GM19468 (cell line): ENCODE results near the gene MAP4K1.
"Not testable (repeated sequence)": the region's sequence is repeated elsewhere in the genome, so short reads cannot be mapped to it uniquely, and the experiment has no call there.

Source experiments
- ATAC-seq: cut with Tn5 transposase; IDR thresholded peaks from one replicate; pipeline ENCODE4 v1.9.1; 2021; ENCODE audit warnings: mild to moderate bottlenecking, moderate library complexity, moderate number of reproducible peaks; ENCODE audit not compliant: unreplicated experiment; ENCODE audit errors: extremely low read depth

Gene MAP4K1

DNA sequence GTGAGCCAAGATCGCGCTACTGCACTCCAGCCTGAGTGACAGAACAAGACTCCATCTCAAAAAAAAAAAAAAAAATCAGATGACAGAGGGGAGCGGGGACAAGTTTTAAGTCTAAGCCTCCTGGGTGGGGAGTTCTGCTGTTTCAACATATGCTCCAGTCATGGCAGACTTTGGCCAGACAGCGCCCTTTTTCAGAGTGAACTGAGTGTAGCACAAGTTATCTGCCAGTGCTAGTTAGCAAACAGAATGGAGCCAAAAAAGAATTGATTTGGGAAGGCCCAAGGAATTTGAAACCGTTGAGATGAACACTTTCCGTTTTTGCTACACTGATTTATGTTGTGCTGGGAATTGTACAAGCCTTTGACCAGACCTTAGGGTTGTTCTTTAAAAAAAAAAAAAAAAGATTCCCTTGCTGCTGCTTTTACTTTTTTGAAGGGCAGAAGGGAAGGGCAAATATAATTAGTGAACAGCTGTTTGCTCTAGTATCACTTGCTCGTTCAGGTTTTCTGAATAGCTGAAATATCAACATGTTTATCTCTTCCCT, 35.3 kb upstream of the MAP4K1 start:
- ATAC-seq = no peak

DNA sequence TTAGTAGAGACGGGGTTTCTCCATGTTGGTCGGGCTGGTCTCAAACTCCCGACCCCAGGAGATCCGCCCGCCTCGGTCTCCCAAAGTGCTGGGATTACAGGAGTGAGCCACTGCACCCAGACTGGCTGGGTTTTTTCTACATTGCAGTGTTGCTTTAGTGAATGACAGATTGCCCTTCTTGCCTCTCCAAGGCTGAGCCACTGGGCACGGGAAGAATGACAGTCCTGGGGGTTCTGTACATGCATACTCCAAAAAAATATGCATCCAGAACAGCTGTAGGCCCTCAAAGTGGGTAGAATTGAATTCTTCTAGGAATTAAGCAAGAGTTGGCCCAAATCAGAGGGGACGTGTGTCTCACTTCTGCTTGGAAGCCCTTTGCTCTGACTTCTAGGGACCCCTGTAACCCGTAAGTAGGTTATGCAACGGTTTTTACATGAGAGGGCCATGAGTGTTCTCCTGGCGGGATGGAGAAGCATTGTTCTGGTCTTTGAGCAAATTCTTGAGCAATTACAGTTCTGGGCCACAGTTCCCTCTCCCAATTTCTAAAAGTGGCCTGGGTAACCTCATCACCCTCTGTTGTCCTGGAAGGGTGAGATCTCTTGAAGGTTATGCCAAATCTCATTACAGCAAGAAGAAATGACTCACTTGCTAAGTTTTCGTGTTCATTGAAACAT, 33.3 kb upstream of the MAP4K1 start:
- no peak for ATAC-seq

DNA sequence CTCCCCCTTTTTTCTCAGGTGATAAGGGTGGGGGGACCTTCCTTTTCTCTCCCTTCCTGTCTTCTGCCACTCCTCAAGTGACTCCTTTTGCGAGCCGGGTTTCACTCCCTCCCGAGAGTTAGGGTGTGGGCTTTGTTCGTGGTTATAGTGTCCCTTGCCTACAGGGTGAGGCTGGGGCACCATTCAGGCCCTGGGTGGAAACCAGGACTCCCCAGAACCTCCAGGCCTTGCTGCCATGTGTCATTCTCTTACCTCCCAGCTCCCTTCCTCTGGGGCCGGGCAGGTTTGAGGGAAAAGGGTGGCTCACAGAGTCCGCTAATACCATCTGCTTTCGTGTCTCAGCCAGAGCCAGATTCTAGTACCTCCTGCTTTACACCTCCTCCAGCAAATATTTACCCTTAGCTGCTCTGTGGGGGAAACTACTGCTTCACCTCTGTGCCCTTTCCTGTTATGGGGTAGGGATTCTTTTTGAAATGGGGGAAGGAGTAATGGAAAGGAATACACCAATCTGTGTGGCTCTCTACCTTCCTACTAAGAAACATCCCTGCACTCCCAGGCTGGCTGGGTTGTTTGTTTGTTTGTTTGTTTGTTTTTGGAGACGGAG, 32.5 kb upstream of the MAP4K1 start:
- no peak for ATAC-seq

DNA sequence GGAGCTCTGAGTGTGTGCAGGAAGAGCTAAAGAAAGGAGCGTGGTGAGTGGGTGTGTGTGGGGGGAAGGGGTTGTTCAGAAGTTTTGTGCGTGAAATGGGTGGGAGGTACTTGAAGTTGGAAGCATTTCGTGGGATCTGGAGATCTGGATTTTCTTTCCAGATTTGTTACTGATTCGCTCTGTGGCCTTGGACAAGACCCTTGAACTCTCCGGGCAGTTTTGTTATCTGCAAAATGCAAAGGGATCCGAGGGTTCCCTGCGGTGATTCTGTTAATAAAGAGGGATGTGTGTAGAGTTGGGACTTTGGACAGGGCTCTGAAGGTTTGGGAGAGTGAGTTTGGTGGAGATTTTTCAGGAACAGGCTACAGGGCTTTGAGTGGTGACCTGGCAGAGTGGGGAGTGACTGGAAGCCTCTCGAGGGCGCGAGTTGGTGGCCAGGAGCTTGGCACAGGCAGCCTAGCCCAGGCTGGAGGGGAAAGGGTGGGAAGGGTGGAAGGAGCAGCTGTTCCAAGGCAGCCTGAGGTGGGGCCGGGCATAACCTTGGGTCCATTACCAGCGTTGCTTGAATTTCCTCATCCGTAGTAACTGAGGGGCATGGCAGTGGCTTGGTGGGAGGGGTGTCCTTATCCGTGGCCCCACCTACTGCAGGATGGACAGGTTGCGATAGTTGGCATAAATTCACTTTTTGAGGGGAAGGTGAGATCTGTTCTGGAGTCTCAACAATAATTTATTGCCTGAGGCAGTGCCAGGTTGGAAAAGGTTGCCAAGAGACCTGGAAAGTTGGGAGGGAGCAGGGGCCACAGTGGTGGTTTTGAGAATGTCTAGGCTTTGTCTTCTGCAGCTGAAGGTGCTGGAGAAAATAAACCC, 31.8 kb upstream of the MAP4K1 start:
- ATAC-seq = no peak

DNA sequence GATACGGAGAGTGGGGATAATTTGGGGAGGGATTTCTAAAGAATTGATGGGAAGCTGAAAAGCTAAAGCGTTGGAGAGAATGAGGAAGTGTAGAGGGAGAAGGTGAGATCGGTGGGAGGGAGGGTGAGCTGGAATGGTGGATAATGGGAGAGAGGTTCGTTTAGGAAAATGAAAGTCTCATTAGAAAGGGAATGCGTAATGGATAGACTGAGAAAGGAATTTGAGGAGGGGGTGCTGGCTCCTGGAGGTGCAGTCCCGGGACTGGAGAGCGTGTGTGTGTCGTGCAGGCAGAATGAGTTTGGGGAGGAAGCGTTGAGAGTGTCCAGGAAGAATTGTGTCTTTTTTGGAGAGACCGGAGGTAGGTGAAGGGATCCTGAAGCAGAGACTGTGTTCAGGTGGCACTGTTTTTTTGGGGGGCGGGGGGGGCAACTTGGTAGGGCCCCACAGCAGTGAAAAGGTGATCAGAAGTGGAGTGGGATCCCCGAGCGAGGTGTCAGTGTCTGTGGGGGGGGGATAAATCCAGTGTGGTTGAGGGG, 31.1 kb upstream of the MAP4K1 start:
- ATAC-seq = no peak

DNA sequence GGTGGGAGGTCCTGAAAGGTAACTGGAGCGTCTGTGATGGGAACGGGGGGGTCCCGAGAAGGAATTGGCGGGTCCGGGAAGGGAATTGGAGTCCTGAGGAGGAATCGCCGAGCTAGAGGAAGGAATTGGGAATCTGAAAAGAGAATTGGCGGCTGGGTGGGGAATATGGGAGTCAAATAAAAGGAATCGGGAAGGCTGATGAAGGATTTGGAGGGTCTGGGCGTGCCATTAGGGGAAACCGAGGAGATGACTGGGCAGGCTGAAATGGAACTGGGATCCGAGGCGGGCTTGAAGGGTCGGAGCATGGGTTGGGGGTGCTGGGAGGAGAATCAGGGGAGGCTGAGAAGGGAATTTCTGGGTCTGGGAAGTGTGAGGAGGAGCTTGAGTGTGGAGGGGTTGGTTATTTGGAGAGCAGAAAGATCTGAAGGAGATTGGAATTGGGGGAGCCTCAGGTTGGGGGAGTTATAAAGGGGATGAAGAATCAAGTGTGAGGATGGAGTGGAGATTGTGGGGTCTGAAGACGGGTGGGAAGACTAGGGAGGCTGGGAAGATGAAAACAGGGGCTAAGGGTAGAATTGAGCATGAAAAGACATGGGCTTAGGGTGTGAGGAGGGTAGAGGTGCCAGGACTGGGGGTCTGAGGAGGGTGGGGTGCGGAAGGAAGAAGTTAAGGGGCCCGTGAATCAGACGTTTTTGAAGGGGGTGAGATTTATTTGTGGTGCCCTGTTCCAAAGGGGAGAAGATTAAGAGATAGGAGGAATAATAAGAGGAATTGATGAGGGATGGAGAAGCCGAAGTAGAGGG, 30.4 kb upstream of the MAP4K1 start:
- ATAC-seq = no peak

DNA sequence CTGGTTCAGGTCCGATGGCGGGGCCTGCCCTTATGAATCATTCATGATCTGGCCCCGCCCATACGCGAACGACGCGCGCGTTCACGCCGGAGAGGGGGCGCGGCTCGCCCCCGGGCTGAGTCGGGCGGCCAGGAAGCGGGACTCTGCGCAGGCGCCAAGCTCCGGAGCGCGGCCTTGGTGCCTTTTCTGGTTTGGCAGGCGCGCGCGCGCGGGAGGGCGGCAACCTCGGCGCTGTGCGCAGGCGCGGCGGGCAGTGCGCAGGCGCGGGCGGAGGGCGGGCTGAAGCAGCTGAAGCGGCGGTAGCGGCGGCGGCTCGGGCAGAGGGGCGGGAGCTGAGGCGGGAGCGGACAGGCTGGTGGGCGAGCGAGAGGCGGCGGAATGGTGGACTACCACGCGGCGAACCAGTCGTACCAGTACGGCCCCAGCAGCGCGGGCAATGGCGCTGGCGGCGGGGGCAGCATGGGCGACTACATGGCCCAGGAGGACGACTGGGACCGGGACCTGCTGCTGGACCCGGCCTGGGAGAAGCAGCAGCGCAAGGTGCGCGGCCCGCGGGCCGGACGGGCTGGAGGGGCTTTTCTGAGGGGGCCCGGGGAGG, 29.7 kb upstream of the MAP4K1 start, which contains the start of gene ACTN4:
Gene ACTN4, plus strand, starts transcription at position 282 of the 598 bp plus-strand sequence. Its CDS starts 97 bp downstream, at position 379.
- ATAC-seq = peak; percentile 64

DNA sequence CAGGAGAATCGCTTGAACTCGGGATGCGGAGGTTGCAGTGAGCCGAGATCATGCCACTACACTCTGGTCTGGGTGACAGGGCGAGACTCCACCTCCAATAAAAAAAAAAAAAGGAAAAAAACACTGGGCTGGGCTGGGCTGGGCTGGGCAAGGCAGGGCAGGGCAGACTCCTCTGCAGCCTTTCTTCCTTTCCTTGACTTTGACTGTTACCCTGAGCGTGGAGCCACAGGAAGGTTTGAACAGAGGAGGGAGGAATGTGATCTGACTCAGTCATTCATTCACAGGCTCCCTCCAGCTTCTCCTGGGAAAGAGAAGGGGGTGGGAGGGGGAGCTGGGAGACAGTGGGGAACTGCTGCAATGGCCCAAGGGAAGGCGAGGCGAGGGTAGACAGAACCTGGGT, 27.0 kb upstream of the MAP4K1 start:
- ATAC-seq = no peak

DNA sequence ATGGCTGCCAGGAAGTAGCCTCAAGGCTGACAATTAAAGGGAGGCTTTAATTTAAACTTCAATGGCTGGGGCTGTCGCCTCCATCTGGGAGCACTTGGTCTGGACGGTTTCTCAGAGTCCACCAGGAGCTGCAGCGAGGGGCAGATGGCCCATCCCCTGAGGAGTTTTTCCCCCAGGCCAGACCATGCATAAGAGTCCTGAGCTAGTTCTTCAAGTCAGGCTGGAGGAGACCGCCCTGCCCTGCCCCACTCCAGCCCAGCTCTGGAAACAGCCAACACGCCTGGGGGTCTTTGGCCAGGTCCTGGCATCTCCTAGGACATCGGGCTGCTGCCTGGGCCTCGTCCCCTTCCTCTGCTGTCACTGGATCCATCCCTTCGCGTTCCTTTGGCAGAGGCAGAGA, 24.4 kb upstream of the MAP4K1 start:
- no peak for ATAC-seq

DNA sequence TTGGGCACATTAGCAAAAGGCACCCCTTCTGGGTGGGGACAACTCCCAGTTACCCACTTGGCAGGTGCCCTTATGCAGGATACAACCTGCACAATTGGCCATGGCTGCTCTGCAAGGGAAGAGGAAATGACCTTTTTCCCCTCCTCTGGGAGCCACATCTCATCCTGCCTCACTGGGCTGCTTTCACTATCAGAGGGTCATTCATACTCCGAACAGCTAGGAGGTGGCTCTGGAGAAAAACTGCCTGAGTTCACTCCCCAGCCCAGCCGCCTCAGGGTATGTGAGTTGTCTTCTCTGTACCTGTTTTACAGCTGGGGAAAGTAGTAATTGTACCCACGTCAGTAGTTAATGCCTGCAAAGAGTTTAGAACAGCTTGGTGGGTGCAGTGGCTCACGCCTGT, 22.6 kb upstream of the MAP4K1 start:
- no peak for ATAC-seq

DNA sequence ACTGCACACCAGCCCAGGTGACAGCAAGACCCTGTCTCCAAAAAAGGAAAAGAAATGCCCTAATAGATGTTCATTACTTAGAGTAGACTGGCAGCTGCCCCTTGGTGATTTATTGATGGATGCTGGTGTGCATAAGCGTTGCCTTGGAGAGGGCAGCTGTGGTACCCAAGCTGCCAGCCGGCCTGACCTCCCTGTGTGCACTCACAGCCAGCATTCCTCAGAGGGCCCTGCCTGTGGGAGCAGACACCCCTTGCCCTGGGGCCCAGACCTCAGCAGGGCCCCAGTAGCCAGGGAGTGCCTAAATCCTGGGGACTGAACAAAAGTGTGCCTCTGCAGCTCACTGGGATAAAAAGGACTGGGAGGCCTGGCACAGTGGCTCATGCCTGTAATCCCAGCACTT, 21.9 kb upstream of the MAP4K1 start:
- no peak for ATAC-seq

DNA sequence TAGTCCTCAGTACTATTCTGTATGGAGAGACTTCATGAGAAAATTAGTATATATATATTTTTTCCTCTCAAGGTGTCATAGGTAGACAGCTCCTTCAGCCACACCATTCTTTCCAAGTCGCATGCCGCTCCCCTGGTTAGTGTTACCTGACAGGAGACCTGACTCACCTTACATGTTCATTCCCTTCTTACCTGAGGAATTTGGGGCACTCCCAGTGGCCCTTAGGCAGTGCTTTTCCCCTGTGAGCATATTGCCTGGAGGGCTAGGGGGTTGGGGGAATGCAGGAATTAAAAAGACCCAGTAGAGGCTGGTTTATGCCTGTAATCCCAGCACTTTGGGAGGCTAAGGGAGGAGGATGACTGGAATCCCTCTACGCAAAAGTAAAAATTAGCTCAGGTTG, 20.7 kb upstream of the MAP4K1 start:
- no peak for ATAC-seq

DNA sequence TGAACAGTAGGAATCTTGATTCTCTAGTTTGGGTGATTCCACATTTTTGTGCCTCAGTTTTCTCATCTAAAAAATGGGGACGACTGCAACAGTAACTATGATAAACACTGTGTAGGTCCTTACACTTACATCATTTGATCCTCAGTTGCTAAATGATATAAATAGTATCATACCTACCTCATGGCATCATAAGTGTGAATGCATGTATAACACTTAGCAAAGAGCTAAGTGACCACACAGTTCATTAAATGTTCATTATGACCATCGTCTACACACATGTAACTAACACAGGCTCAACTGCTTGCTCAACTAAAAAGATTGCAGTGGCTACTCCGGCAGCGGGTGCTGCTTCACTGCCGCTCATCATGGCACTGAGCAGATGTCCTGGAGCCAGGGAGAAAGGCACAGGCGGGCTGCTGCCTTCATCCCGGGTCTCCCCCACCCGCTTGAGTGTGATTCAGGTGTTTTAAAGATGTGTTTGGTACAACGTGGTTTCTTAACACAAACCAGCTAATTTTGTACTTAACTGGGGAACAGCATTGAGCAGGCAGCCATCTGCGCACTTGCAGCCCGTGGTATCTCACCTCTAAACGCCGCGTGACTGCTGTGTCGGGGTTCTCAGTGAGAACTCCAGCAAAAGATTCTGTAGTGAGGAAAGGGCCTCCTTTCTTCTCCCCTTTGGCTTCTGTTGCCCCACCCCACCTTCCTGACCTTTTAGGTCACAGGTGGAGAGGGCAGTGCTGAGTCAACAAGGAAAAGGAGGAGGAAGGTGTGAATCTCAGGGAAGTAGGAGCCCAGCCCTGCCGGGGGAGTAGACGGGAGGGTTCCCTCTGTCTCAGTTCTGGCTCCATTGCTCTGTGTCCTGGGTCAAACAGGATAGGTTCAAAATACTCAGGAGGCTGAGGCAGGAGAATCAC, 18.0 kb upstream of the MAP4K1 start:
- ATAC-seq = no peak

DNA sequence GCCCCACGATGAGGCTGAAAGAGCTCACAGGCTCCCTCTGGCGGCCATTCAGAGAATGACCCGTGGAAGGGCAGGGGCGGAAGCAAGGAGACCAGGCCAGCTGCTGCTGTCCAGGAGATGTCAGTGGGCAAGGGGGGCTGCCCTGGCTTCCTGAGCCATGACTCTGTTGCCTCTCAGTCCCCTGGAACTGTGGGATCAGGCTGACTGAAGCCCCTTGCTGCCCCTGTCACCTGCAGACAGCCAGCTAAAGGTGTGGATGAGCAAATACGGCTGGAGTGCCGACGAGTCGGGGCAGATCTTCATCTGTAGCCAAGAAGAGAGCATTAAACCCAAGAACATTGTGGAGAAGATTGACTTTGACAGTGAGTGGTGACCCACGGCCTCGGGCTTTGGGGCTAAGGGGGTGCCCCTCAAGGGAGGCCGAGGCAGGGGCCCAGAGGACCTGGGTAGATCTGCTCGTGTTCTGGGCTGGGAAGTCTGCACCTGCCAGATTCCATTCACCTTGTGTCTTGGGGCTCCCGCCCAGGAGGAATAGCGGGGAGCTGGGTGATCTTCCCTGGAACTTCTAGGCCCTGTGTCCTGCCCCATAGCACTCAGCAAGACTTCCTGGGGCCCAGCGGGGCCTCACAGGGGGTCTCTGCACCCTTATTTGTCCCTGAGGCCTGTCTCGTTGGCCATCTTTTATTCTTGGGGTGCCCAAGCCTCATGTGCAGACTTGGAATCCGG, 17.2 kb upstream of the MAP4K1 start:
- ATAC-seq = no peak

DNA sequence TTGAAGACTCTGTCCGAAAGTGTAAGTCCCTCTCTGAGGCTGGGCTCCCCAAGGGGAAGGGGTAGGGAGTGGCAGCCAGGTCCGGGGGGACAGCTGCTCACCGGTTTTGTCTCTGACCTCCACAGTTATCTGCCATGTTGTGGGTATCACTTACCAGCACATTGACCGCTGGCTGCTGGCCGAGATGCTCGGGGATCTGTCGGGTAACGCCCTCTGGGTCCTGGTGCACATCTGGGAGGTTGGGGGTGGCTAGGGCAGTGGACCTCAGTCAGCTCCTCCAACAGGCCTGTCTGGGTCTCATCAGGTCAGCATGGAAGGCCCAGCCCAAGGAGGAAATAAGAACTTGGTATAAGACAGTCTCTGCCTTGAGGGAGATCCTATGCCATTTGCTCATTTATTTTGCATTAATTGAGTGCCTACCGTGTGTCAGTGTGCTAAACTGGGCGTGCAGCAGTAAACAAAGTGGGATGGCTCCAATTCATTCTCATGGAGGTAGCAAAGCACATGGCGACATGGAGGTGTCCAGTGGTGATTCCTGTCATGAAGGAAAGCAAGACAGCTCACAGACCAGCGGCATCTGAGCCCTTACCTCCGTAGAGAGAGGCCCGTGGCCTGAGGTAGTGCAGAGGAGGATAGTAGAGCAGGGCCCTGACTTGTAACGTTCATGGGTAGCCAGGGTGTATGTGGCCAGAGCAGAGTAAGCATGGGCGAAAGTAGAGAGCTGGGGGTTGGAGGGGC, 14.9 kb upstream of the MAP4K1 start:
- ATAC-seq = no peak

DNA sequence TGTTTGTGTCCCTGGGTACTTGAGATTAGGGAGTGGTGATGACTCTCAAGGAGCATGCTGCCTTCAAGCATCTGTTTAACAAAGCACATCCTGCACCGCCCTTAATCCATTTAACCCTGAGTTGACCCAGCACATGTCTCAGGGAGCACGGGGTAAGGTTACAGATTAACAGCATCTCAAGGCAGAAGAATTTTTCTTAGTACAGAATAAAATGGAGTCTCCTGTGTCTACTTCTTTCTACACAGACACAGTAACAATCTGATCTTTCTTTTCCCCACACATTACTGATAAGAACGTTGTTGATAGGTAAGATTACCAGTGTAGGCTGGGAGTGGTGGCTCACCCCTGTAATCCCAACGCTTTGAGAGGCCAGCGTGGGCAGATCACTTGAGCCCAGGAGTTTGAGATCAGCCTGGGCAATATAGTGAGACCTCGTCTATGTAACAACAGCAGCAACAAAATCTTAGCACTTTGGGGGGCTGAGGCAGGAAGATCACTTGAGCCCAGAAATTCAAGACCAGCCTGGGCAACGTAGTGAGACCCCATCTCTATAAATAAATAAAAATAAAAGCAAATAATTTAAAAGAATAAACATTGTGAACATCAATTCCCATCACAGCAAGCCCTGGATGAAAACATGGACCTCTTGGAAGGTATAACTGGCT, 14.2 kb upstream of the MAP4K1 start:
- not testable (repeated sequence) for ATAC-seq

DNA sequence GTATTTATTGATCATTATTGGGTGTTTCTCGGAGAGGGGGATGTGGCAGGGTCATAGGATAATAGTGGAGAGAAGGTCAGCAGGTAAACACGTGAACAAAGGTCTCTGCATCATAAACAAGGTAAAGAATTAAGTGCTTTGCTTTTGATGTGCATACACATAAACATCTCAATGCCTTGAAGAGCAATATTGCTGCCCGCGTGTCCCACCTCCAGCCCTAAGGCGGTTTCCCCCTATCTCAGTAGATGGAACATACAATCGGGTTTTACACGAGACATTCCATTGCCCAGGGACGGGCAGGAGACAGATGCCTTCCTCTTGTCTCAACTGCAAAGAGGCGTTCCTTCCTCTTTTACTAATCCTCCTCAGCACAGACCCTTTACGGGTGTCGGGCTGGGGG, 13.5 kb upstream of the MAP4K1 start:
- ATAC-seq = not testable (repeated sequence)
